Activated T-cell treated with anti-CD3 and anti-CD28 coated beads, Interleukin-2, amount 50 U/mL, for 72 hours (primary cell): ENCODE results near the gene TMEM45A. TPM values are rescaled to one million over a fixed set of nuclear protein-coding genes. Genes with fewer than 3 reads are reported as not detected.
"Not testable (repeated sequence)": the region's sequence is repeated elsewhere in the genome, so short reads cannot be mapped to it uniquely, and the experiment has no call there.

Source experiments
- ATAC-seq, 2 donors: fragments of 150-1000 bp; cut with Tn5 transposase; replicated peaks in 1 of 2; 2 replicates each; pipeline ENCODE4 v1.10.0; 2021; ENCODE audit warnings: moderate library complexity in 2 of 2, mild to moderate bottlenecking in 1 of 2
- DNase-seq, 2 donors: peaks; one replicate each; pipeline ENCODE4 v3.0.0; 2021 to 2022; ENCODE audit warnings: mixed read lengths in 1 of 2
- H3K27ac Mint-ChIP-seq: one replicate; pipeline ENCODE4 v1.8.0; 2022; ENCODE audit warnings: mild to moderate bottlenecking, moderate library complexity, mixed read lengths
- H3K27me3 Mint-ChIP-seq: one replicate; pipeline ENCODE4 v1.8.0; 2022; ENCODE audit warnings: low read depth, mixed read lengths
- H3K36me3 Mint-ChIP-seq, 2 donors: one replicate each; pipeline ENCODE4 v1.8.0; 2022; ENCODE audit warnings: mixed read lengths in 2 of 2, mild to moderate bottlenecking in 1 of 2; ENCODE audit not compliant: insufficient read depth in 2 of 2
- H3K4me1 Mint-ChIP-seq: one replicate; pipeline ENCODE4 v1.8.0; 2022; ENCODE audit warnings: low read depth, mixed read lengths
- H3K4me3 Mint-ChIP-seq, 2 donors: one replicate each; pipeline ENCODE4 v1.8.0; 2022; ENCODE audit warnings: mild to moderate bottlenecking in 2 of 2, mixed read lengths in 2 of 2, moderate library complexity in 2 of 2
- H3K9me3 Mint-ChIP-seq, 2 donors: one replicate each; pipeline ENCODE4 v1.8.0; 2022; ENCODE audit warnings: mixed read lengths in 2 of 2
- total RNA-seq, 2 donors: library from RNA; stranded (reverse); gene quantifications; one replicate each; pipeline ENCODE4 v1.2.3, GENCODE V29; 2022

The TMEM45A gene, protein sequence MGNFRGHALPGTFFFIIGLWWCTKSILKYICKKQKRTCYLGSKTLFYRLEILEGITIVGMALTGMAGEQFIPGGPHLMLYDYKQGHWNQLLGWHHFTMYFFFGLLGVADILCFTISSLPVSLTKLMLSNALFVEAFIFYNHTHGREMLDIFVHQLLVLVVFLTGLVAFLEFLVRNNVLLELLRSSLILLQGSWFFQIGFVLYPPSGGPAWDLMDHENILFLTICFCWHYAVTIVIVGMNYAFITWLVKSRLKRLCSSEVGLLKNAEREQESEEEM
- total RNA-seq = 1 to 10 TPM in 1 of 2 donors, under 1 TPM in 1; 0.26 to 1.5 TPM

DNA sequence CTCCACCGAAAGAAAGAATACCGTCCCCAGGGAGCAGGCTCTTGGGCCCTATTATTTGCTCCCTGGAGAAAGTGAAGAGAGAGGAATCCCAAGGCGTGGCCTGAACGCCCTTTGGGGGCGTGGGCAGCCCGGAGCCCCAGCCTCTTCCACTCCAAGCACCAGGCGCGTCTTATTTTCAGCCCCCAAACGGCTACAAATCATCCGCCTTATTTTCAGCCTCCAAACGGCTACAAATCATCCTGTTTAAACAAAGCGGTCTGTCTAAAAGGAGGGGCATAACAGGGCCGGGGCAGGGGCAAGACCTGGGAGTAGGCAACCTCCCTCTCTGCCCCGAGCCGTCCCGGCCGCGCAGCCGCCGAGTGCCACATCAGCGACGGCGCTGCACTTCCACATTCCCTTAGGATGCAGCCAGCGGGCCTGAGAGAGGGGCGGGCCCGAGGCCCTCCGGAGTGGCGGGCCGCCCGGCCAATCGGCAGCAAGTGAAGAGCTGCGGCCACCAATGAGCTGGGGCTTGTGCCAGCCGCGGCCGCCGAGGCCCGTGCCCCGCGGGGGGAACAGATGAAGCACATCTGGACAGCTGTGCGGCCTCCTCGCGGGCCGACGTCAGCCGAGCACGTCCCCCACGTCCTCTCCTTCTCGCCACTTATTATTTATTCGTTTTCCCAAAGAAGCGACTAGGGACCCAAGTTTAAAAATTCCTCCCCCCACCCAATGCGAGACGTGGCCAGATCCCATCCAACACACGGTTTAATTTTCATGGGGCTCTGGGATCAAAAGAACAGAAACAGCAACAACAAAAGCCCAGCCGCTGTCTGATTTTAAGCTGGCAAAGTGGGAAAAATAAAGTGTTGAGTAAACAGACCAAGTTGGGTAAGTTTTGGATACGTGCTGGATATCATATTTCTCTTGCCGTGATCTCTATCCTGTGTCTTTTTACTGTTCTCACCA, at the start of gene TMEM45A:
TSS of gene TMEM45A (plus strand) at position 561 of the 948 bp plus-strand sequence. CDS start 62,593 bp downstream, outside the sequence.
- H3K4me1 Mint-ChIP-seq = peaks cover 16% of the 10 kb centered on the region
- H3K4me3 Mint-ChIP-seq = peak within 1 kb of the TSS; percentile 84 to 88
- no peak within 1 kb of the TSS for H3K27ac Mint-ChIP-seq
- H3K9me3 Mint-ChIP-seq = no peaks in the 10 kb centered on the region
- H3K36me3 Mint-ChIP-seq = no peaks in the 10 kb centered on the region
- ATAC-seq (peak; percentile 99 to 100), DNase-seq (peak; percentile 78 to 86)
- peaks cover 33% of the 10 kb centered on the region for H3K27me3 Mint-ChIP-seq

DNA sequence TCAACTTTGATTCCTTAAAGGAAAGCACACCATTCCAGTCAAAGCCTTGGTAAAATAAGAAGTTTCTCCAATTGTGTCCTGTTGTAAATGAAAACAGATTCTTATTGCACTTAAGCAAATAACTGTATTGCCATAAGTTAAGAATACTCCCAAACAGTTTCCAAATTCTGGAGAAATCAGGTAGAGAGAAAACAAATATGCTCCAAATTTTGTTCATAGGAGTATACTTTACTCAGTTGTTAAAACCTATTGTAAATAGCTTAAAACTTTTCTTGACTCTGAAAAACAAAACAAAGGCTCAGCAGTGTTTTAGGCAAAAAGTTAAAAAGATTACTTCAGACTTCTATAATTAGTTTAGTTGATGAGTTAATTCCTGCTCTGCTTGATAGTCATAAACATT, 48.7 kb upstream of the TMEM45A start:
- Mint-ChIP-seq H3K9me3 (peaks cover 2 to 3% of the 10 kb centered on the region in 2 donors), H3K4me3 (no peak overlapping the region), H3K4me1 (peaks cover 8% of the 10 kb centered on the region), H3K27me3 (no peaks in the 10 kb centered on the region), H3K36me3 (peaks cover 3 to 4% of the 10 kb centered on the region in 2 donors), H3K27ac (no peak overlapping the region)
- no peak for DNase-seq
- ATAC-seq = no peak

DNA sequence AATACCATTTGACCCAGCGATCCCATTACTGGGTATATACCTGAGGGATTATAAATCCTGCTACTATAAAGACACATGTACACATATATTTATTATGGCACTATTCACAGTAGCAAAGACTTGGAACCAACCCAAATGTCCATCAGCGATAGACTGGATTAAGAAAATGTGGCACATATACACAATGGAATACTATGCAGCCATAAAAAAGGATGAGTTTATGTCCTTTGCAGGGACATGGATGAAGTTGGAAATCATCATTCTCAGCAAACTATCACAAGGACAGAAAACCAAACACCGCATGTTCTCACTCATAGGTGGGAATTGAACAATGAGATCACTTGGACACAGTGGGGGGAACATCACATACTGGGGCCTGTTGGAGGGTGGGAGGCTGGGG, 45.4 kb upstream of the TMEM45A start:
- not testable (repeated sequence) for DNase-seq, H3K9me3 Mint-ChIP-seq, H3K4me1 Mint-ChIP-seq, ATAC-seq, H3K27me3 Mint-ChIP-seq, H3K36me3 Mint-ChIP-seq, H3K4me3 Mint-ChIP-seq, H3K27ac Mint-ChIP-seq

DNA sequence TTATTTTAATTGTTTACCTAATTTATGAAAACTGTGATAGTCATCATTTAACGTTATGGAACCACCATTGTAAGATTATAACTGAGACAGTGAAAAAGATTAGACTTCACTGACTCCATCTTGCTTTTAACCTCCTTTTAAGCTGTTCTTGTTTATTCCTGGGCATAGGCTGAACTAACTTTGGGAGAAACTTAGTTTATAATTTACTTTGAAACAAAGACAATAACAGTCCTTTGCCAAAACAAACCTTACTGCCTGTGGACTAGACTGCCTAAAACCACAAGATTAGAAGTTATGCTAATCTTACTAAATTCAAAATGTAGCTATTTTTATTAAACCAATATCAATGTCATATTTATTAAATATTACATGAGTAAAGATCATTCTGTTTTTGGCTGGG, 44.3 kb upstream of the TMEM45A start:
- DNase-seq (no peak), ATAC-seq (no peak)
- no peaks in the 10 kb centered on the region for H3K27me3 Mint-ChIP-seq
- H3K4me3 Mint-ChIP-seq = no peak overlapping the region
- no peaks in the 10 kb centered on the region for H3K4me1 Mint-ChIP-seq
- no peak overlapping the region for H3K27ac Mint-ChIP-seq
- H3K36me3 Mint-ChIP-seq = peaks cover 0 to 4% of the 10 kb centered on the region in 2 donors
- H3K9me3 Mint-ChIP-seq = peaks cover 2% of the 10 kb centered on the region in 2 donors

DNA sequence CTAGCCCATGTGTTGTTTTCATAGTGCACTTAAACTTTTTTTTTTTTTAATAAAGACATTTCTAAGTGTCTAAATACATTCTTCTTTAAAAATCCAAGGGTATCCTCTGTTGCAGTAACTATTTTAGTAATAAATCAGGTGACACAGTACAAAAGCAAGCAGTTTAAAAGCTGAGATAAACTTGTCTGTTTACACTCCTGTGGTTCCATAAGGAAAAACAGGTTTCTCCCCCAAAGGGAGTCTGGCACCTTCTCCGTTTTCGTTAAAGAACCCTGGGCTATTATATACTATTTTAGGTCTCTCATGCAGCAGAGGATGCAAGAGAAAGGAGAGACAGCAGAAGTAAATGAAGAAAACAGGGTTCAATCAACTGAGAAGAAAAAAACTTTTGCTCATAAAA, 43.2 kb upstream of the TMEM45A start:
- no peak for DNase-seq
- H3K27ac Mint-ChIP-seq = no peak overlapping the region
- H3K9me3 Mint-ChIP-seq = peaks cover 2% of the 10 kb centered on the region in 2 donors
- H3K4me3 Mint-ChIP-seq = no peak overlapping the region
- no peaks in the 10 kb centered on the region for H3K4me1 Mint-ChIP-seq
- no peak for ATAC-seq
- no peaks in the 10 kb centered on the region for H3K27me3 Mint-ChIP-seq
- peaks cover 0 to 4% of the 10 kb centered on the region in 2 donors for H3K36me3 Mint-ChIP-seq

DNA sequence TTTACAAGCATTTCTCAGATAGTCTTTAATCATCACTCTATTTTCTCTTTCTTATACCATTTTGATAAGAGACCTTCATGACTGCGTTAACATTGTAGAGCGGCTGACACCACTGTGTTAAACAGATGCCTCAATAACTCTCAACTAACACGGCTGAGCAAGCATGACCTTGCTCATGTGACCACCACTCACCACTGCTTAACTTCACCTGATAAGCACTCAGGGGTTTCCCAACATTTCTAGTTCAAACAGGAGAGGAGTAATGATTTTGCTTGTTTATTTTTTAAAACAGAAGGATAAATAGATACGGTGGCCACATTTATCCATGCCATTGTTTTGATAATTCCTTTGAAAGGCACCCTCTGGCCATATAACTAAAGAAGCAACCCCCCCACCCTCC, 37.7 kb upstream of the TMEM45A start:
- Mint-ChIP-seq H3K27ac (no peak overlapping the region), H3K36me3 (no peaks in the 10 kb centered on the region), H3K4me1 (no peaks in the 10 kb centered on the region), H3K27me3 (no peaks in the 10 kb centered on the region), H3K4me3 (no peak overlapping the region), H3K9me3 (no peaks in the 10 kb centered on the region)
- ATAC-seq = no peak
- DNase-seq = no peak

DNA sequence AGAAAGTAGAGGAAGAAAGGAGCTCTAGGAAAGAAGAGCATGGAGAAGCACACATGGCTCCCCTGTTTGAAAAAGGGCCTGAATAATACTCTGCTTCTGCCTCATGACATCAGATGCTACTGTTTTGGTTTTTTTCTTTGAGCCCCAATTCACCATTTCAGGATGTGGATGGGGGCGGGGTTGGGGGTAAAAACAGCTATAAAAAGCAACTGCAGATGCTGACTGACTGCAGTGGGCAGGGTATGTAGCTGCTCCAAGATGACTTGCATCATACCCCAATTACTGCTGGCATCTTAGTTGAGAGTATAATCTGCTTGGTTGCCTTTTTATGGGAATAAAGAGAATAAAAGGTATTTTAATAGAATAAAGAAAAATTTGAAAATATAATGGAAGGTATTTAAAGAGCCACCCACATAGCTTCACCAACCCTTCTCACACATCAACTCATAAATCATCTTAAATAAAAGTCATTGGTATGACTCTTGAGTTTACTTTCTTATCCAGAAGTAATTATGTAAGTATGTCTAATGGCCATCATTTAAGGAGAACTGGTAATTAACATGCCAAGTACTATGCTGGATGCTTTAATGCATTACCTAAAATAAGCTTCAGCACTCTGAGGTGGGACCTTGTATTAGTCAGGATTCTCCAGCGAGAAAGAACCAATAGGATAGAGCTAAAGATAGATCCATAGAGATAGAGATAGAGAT, 36.4 kb upstream of the TMEM45A start:
- Mint-ChIP-seq H3K27ac (no peak overlapping the region), H3K4me3 (no peak overlapping the region), H3K36me3 (no peaks in the 10 kb centered on the region), H3K9me3 (no peaks in the 10 kb centered on the region), H3K27me3 (no peaks in the 10 kb centered on the region), H3K4me1 (no peaks in the 10 kb centered on the region)
- ATAC-seq (no peak), DNase-seq (no peak)

DNA sequence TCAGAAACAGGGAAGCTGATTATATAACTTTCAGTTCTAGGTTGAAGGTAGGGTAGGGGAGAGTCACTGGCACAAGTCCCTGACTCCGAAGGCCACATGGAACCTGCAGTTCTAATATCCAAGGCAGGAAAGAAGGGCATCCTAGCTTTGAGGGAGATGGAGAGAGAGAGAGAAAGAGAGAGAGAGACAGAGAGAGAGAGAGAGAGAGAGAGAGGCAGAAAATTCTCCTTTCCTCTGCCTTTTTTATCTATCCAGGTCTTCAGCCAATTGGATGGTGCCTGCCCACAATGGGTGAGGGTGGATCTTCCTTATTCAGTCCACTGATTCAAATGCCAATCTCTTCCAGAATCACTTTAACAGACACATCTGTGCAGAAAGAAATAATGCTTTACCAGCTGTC, 35.7 kb upstream of the TMEM45A start:
- no peak for ATAC-seq
- H3K36me3 Mint-ChIP-seq = no peaks in the 10 kb centered on the region
- no peak overlapping the region for H3K4me3 Mint-ChIP-seq
- no peak overlapping the region for H3K27ac Mint-ChIP-seq
- no peak for DNase-seq
- no peaks in the 10 kb centered on the region for H3K4me1 Mint-ChIP-seq
- no peaks in the 10 kb centered on the region for H3K27me3 Mint-ChIP-seq
- H3K9me3 Mint-ChIP-seq = no peaks in the 10 kb centered on the region

DNA sequence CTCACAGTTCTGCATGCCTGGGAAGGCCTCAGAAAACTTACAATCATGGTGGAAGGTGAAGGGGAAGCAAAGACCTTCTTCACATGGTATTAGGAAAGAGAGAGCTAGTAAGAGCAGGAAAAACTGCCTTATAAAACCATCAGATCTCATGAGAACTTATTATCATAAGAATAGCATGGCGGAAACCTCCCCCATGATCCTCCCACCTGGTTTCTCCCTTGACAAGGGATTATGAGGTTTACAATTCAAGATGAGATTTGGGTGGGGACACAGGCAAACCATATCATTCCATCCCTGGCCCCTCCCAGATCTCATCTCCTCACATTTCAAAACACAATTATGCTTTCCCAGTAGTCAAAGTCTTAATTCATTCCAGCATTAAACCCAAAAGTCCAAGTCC, 34.6 kb upstream of the TMEM45A start:
- Mint-ChIP-seq H3K4me1 (no peaks in the 10 kb centered on the region), H3K4me3 (no peak overlapping the region), H3K27ac (no peak overlapping the region), H3K9me3 (no peaks in the 10 kb centered on the region), H3K27me3 (no peaks in the 10 kb centered on the region), H3K36me3 (no peaks in the 10 kb centered on the region)
- ATAC-seq (no peak), DNase-seq (no peak)

DNA sequence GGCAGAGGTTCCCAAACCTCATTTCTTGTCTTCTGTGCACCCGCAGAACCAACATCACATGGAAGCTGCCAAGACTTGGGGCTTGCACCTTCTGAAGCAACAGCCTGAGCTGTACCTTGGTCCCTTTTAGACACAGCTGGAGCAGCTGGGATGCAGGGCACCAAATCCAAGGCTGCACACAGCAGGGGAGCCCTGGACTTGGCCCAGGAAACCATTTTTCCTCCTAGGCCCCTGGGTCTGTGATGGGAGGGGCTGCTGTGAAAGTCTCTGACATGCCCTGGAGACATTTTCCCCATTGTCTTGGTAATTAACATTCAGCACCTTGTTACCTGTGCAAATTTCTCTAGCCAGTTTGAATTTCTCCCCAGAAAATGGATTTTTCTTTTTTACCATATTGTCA, 33.6 kb upstream of the TMEM45A start:
- no peaks in the 10 kb centered on the region for H3K4me1 Mint-ChIP-seq
- no peaks in the 10 kb centered on the region for H3K27me3 Mint-ChIP-seq
- H3K4me3 Mint-ChIP-seq = no peak overlapping the region
- no peaks in the 10 kb centered on the region for H3K36me3 Mint-ChIP-seq
- ATAC-seq = no peak
- no peak overlapping the region for H3K27ac Mint-ChIP-seq
- no peak for DNase-seq
- no peaks in the 10 kb centered on the region for H3K9me3 Mint-ChIP-seq

DNA sequence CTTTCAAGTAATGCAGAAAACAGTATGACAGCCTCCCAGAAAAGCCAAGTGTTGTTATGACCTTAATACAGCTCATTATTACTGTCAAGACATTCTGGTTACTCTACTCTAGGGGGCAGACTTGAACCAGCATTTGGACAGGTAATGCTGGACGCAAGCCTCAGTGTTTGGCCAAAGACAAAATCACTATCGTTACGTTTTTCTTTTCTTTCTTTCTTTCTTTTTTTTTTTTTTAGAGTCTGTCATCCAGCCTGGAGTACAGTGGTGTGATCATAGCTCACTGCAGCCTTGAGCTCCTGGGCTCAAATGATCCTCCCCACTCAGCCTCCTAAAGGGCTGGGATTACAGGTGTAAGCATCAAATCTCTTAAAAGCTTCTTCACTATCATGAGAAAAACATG, 29.4 kb upstream of the TMEM45A start:
- peak; percentile 87 to 90 for ATAC-seq
- Mint-ChIP-seq H3K9me3 (no peaks in the 10 kb centered on the region), H3K27ac (no peak overlapping the region), H3K4me1 (peaks cover 12% of the 10 kb centered on the region), H3K4me3 (no peak overlapping the region), H3K27me3 (no peaks in the 10 kb centered on the region), H3K36me3 (no peaks in the 10 kb centered on the region)
- peak; percentile 17 to 32 for DNase-seq

DNA sequence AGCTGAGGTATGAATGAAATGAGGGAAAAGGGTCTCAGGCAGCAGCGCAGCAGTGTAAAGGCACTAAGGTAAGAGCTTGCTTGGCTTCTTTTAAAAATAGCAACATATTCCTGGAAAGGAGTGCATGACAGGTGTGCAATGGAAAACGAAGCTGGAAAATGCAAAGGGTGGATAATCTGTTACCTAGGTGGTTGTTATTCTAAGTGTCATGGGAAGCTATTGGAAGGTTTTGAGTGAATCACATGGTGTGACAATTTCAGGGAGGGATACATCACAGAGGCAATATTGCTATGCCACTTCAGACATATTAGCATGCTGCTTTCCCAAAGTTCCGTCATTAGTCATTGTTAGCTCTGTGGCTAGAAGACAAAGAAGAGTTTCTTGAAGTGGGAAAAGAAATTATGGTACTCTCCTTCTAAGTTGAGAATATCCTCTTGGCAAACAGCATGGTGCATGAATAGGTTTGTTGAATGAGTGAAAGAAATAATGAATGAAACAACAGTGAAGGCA, 28.7 kb upstream of the TMEM45A start:
- ATAC-seq = no peak
- no peaks in the 10 kb centered on the region for H3K27me3 Mint-ChIP-seq
- H3K27ac Mint-ChIP-seq = no peak overlapping the region
- no peak for DNase-seq
- no peaks in the 10 kb centered on the region for H3K9me3 Mint-ChIP-seq
- H3K4me1 Mint-ChIP-seq = peaks cover 12% of the 10 kb centered on the region
- H3K36me3 Mint-ChIP-seq = no peaks in the 10 kb centered on the region
- no peak overlapping the region for H3K4me3 Mint-ChIP-seq
